A204.1 (cell line): ENCODE data around the gene GCK.

ENCODE experiments used
- FAIRE-seq: peaks from 2 replicates; lab custom pipeline; 2012; peaks lifted over from hg19 to GRCh38; lab: Jason Lieb, UNC

The GCK gene

DNA sequence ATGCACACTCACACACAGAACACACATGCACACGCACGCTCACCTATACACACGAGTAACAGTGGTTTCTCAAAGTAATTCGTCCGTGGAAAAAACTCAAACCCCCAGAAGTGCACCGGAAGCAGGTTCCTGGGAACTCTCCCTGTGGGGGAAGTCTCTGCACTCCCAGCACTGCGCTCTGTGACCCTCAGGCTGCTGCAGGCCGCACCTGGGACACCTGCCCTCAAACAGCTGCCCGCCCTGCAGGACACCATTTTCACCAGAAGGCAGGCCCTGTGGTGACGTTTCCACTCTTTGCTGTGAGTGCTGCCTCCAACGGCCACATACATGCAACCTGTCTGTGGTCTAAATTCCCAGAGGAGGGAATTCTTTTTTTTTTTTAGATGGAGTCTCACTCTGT is 32.8 kb upstream of the GCK start:
- FAIRE-seq = no peak

DNA sequence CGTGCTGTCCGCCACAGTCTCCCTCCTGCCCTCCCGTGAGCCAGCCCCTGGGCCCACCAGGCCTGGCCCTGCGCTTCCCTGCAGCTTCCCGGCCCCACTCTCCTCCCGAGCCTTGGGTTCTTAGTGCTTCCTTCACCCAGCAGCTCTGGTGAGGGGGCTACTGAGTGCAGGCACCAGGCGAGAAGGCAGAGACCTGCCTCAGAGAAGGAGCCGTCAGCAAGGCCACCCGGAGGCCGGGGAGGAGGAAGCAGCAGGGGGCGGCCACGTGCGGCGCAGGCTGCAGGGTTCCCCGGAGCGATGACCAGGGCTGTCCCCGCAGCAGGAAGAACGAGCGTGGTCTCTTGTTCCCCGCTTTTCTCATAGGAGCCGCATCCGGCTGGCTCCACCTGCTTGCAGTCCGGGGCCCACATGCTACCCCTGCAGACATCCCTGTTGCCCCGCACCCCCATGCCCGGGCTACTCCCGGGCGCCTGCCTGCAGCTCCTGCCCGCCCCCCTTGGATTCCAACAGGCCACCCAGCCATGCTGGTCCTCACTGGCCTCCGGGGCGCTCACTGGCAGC is 32.1 kb upstream of the GCK start:
- FAIRE-seq = no peak

DNA sequence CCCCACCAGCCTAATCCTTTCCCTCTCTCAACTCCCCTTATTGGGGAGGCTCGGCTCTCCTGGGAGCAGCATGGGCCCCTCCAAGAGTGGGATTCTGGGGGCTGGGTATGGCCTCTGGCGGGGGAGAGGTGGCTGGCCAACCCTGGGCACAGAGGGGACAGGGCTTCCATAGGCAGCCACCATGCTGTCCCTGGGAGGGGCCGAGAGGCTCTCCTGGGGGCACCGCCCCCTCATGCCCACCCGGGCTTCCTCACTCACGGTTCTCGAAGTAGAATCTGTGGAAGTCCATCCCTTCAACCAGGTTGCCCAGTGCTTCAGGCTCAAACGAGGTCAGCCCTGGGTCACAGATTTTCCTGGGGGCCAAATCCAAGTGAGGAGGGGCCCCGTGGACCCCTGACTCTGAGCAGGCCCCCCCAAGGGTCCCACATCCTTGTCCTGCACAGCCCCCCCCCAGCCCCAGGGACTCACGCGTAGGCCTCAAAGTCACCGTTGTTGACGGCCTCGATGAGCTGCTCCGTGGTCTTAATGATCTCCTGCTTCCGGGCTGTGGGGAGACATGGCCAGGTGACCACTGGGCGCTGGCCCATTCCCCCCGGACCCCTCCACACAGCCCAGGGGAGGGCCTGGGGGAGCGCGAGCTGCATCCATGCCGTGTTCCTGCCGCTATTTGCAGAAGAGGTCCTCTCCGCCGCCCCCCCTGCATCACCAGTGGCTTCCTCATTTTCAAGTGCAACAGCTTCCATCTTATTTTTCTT is 31.3 kb upstream of the GCK start:
- FAIRE-seq = no peak

DNA sequence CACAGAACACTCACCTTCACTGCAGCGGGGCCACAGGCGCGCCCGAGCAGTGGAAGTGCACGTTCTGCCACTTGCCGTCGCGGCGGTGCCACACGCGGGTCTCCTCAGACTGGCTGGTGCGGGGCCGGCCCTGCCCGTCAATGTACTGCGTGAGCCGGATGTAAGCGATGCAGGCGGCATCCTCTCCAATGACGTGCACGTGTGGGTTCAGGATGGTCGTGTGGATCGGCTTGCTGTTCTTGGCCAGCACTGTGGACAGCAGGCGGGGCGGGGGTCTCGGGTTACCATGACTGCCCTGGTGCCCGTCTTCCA is 30.8 kb upstream of the GCK start:
- no peak for FAIRE-seq

DNA sequence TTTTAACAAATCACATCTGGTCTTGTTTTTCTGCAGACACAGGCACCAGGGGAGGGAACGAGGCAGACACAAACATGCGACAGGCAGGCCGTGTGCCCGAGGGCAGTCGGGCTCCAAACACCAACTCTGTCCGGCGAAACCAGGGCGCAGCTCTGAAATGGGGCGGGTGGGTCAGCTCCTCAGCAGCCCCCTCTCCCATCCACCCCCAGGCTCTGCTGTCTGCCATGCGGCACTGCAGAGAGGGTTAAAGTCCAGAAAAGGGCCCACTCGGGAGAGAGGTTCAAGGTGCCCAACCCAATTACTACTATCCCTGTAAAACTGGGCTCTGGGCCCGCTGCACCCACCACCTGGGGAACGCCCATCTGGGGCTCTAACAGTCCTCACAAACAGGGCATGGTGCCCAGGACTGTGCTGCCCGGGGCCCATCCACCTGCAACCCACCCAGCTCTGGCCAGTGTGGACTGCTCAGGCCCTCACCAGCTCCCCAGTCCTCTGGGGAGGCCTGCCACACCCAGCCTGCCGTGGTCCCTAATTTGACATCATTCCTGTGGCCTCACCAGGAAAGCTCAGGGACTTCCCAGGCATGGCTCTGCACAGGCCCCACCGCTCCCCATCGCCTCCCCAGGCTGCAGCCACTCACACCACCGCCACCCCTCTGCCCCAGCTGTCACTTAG is 30.3 kb upstream of the GCK start:
- no peak for FAIRE-seq

DNA sequence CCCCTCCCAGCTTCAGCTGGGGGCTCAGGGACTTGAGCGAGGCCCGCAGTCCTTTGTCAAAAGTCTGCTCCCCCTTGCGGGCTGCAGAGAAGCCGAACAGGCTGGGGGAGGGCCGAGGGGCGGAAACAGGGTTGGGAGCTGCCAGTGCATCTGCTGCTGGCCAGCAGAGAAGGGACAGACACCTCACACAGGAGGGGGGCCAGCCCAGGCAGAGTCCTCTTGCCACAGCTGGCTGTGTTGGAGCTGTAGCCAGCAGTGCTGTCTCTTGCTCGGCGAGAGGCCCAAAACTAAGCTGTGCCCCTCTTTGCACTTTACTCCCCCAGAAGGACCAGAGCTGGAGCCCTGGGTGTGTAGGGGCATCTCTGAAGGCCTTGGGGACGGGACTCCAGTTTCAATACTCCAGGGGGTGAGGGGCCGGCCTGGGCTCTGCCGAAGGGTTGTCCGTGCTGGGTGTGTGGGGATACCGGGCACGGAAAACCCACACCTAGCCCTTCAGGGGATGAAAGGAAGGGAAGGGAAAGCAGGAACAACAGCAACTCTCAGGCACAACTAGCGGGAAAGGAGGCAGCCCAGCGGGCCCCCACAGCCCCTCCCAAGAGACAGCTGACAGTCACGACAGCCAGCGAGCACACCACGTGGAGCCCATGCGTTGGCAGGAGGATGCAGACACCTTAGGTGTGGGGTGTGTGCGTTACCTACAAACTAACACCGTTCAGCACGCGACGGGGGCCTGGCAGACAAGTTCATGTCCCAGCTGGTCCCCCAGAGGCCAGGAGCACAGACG is 29.4 kb upstream of the GCK start:
- no peak for FAIRE-seq

DNA sequence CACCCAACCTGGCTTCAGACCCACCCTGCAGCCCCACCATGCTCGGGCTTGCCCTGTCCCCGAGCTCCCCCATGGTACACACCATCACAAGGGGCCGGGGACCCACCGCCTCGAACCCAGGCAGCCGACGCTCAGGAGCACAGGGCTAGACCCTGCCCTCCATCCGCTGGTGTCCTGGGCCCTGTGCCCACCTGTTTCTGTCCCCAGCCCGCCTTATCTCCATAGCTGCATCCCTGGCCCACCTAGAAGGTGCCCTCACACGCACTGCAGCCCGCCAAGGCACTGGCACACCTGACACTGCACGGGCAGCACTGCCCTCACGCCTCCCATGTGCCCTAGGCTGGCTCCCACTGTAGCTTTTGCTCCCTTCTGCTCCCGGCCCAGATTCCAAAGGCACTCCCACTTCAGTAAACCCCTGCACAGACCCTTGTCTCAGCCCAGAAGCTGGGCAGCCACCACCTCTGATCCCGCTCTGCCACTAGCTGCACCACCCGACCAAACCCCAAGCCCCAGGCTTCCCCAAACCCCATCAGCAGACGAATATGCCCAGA is 28.7 kb upstream of the GCK start:
- no peak for FAIRE-seq

DNA sequence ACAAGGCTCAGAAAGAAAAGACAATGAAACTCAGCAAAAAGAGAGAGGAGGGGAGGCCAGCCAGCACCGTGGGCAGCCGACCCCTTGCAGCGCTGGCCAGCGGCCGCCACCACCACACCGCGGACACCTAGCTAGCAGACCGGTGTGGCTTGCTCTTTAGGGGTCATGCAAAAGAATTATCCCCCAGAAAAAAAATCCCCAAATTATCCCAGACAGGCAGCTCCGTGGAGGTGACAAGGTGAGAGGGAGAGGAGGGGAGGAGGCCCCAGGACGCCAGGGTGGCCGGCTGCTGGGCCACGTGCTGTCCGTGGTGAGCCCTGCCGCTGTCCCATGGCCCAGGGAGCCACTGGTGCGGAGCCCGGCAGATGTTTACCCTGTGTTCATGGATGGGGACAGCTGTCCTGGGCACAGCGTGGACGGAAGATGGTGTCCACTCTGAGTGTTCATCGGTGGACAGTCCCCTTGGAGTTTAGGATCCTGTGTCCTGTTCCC is 28.0 kb upstream of the GCK start:
- FAIRE-seq = no peak

DNA sequence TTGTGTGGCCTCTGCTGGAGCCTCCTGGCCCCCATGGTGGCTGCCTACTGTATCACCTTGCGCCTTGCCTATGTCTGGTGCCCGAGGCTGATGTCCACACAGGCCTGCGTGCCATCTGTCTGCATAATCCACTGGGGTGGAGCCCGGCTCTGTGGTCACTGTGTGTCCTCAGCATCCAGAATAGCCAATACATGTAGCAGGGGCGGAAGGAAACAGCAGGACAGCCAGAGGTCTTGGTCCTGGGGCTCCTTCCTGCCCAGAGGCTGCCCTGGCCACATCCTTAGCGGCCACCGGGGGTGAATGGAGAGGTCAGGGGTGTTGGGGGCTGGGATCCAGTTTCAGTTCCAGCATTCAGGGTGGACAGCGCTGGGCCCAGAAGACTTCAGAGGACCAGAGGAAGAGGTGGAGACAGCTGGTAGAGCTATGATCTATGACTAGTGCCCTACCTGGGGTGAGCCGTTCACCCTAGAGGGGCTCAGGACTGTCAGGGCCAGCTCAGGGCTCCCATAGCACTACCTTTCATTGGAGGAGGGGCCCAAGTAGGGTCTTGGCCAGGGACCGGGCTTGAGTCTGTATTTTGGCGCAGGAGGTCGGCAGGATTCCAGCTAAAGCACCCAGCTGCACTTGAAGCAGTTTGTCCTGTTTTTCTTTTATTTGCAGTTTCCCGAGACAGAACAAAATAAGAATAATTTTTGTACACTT is 27.4 kb upstream of the GCK start:
- no peak for FAIRE-seq

DNA sequence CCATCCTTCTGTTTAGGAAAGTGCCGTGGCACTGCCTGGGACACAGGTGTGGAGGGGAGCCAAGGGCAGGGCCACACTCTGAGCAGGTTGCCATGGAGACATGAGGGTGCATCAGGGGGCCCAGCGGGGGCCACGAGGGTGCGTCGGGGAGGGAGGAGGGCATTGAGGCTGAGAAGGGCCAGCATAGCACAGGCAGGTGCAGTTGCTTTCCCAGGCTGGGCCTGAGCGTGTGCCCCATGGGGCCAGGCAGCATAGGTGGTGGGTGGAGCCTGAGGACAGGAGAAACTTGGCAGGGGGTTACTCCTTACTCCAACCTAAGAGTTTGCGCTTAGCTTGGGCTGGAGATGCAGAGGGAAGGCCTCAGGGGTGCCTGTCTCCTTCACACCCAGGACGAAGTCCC is 26.8 kb upstream of the GCK start:
- no peak for FAIRE-seq

DNA sequence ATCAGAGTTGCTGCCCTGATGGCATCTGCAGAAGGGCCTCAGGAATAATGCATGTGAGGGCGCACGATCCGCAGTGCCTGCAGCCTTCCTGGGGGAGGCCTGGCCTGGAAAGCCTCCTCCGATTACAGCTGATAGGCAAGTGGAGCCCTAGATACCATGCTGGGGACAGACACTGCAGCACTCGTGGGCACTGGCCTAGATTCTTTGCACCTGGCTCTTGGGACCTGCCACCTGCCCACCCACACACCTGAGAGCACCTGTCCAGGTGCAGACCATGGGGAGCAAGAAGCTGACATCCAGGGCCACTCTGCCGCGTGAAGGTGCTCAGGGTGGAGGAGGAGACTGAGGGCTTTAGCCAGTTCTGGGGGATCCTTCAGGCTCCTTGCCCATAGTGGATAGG is 26.3 kb upstream of the GCK start:
- FAIRE-seq = no peak

DNA sequence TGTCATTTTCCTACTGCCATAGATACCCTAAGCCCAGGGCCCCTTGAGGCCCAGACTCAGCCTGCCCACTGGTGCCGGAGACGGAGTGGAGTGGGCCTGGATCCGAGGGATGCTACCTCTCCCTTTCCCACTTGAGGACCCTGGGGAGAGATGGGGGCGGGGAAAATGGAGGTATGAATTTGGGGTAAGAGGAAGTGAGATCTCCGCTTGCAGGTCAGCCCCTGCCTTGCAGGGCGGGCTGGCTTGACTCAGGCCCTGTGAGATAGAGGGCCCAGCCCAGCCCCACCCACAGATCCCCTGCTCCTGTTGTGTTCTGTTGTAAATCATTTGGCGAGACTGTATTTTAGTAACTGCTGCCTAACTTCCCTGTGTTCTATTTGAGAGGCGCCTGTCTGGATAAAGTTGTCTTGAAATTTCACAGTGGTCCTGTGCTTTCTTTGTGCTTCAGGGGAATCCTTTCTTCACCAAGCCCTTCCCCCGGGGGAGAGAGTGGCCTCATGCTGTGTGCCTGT is 24.7 kb upstream of the GCK start:
- FAIRE-seq = no peak

DNA sequence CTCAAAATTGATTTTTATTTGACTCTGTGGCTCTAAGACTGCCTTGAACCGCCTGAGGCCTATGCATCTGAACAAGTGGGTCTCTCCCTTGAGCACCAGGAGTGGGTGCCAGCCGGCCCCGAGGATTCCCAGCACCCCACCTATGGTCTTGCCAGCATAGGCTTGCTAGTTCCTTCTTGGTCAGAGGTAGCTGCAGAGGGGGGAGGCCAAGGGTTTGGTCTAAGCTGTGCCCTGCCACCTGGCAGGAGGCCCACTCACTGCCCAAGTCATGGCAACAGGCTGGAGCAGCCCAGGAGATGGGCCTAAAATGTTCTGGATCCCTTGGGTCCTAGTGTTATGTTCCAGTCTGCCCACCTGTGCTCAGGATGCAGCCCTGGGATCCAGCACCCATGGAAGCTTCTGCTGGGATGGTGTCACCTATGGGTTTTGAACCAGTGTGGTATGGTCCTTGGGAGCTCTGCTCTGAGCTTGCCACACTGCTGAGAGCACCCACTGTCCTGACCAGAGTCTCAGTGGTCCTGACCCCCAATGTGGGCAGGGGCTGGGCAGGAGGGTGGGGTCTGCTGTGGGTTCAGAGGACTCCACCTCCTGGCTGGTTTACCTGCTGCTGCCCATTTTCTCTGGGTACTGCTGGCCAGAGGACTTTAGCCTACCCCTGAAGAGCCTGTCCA is 24.1 kb upstream of the GCK start:
- no peak for FAIRE-seq

DNA sequence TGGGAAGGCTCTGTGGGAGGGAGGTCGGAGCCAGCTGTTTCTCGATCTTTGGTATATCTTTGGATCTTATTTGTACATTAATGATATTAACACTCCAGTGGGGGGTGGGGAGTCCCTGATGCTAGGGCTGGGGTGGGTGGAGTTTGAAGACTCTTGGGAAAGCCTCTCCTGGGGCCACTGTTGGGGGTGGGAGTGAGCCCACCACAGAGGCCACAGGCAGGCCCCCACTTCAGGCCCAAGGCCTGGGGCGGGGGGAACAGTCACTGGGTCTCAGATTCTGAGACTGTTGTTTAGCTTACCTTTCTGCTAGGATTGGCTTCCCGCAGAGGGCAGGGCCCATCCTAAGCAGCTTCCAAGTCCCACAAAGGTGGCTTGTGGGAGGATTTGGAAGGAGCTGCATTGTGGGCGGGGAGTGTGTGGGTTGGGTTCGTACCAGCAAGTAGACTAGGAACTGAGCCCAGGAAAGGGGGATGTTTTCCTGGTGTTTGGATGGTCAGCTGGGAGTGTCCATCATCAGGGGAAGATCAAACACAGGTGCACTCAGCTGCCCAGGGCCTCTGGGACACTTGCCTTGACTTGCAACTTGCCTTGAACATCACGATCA is 23.4 kb upstream of the GCK start:
- no peak for FAIRE-seq

DNA sequence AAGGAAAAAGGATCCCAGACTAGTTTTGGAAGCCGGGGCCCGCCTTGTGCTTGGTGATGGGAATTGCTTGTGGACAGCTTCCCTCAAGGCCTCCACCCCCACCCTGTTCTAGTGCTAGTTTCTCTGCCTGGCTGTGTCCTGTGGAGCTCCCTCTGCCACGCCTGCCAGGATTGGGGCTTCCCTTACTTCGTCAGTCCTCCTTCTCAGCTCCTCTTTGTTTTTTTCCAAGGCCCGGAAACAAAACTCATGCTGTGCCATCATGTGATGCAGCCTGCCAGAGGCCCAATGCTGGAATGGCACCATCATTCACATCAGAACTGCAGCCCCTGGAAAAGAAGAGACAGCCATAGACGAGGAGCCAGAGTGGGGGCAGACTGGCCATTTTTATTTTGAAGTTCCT is 22.8 kb upstream of the GCK start:
- FAIRE-seq = no peak

DNA sequence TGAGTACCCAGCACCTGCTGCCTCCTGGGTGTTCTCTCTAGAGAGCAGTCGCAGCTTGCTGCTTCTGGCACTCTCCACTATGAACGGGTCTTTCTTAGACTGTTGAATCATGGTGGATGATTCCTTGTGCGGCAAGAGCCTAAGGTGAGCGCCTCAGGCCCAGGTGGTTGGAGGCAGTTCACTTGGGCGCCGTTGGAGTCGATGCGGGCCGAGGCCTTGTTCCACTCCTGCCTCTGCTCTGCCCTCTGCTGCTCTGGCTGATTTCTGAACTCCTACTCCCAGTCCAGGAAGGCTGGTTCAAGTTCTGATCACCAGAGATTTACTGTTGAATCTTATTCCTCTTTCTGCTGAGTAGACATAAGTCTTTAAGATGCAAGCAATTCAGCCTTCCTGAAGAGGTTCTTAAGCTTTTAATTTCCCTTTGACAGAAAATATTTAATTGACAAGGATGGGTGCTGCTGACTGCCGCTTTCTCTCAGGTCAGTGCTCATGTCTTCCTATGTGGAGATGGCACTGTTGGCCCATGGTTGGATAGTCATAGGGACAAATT is 22.0 kb upstream of the GCK start:
- no peak for FAIRE-seq

DNA sequence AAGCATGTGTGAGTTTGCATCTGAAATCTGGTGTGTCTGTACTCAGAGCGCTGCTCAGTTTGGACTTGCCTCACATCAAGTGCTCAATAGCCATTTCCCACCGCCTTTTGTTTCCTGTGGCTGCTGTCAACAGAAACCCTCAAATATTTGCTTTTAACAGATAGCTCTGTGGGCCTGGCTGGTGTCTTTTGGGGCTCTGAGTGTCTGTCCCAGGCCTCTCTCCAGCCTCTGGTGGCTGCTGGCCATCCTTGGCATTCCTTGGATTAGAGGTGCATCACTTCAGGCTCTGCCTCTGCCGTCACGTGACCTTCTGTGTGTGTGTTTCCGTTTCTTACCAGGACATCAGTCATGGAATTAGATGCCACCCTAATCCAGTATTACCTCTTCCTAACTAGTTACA is 20.9 kb upstream of the GCK start:
- no peak for FAIRE-seq

DNA sequence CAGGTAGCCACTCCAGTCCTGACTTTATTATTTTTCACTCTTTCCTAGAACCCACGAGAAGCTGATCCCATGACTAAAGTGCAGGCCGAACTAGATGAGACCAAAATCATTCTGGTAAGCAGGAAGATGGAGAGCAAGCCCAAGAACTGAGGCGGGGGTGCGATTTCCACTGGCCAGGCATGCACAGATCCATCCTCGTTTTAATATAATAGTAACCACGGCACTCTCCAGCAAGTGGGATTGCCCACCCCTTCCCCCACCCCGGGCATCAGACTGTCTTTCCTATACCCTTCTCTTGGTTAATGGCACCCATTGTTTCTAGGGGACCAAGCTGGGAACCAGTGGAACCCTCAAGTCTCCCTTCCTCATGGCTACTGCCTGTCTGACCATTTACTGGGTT is 18.8 kb upstream of the GCK start:
- FAIRE-seq = no peak

DNA sequence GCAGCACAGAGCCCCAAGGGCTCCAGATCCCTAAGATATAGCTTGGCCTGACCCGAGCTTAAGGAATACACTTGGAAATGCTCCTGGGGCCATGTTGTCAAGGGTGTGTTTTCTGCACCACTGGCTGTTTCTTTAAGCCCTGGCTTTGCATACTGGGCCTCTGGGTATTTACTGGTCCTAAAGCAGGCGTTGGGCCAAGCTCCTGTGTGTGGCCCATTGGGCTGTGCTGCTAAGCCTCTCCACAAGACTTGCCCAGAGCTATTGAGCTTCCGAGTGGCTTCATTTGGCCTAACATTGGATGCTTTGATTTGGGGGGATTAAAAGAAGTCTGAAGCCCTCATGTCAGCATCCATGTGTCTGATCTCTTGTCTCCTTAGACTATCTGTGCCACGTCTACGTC is 16.8 kb upstream of the GCK start:
- no peak for FAIRE-seq

DNA sequence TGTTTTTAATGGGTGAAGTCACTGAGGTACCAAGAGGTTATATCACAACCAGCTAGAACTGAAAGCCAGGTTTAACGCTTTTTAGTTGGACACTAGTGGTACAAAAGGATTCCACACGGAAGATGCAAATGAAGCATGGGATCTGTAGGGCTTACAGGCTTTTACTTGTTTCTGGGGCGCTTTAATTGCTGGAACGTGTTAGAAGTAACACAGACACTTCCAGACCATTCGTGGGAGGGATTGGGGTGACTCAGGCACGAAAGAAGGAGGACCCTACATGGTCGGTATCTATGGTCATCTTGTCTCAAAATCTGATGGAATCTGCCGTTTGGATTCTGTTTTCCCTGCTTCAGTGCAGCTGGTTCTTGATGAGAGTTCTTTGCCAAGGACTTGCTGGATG is 12.6 kb upstream of the GCK start:
- FAIRE-seq = no peak
